Left cardiac atrium (tissue), 4 donors: ENCODE results near the gene GNA12. TPM values are rescaled to one million over a fixed set of nuclear protein-coding genes. Genes with fewer than 3 reads are reported as not detected.
A peak's percentile ranks its signal among the peaks of the same experiment; 100 is the strongest.

ENCODE experiments used
- ATAC-seq, 2 donors: fragments of 200-7000 bp; cut with Tn5 transposase; one replicate each; pipeline ENCODE4 v1.9.1; 2020; ENCODE audit warnings: mild to moderate bottlenecking in 2 of 2, moderate library complexity in 2 of 2
- DNase-seq: peaks from one replicate; pipeline ENCODE4 v3.0.0-alpha.2; 2020
- intact Hi-C, 2 donors: fragments of 100-400 bp; cut with DNase I; formaldehyde crosslinking; loops; one replicate each; pipeline versions ENCODE4 v1.14.1 to v1.15.1; 2022 to 2023
- total RNA-seq, 2 donors: library from RNA; stranded (reverse); fragmentation: NEBNext Ultra II Directional; extraction: Animal tissue kit (Norgen Biotek cat#: 25700); gene quantifications; one replicate each; pipeline ENCODE4 v1.2.1, GENCODE V29; 2021
- donor health status: DM: no; HTN: yes; CAD: no.
- donor health status: DM: no; HTN: yes; CAD: no; lungs with severe emphysema.
- donor health status: DM: yes; HTN: yes; CAD: no.
- donor health status: Dilated cardiomyopathy.

GNA12 gene
- total RNA-seq, 2 donors from 2014 or later, result 47.4 to 52.2 TPM

GRCh38 chr7:2715341-2716231 is 128.5 kb downstream of the GNA12 start:
- intact Hi-C loops, result loop anchor here in 1 of 2 donors (5.0 kb wide), 1 partner anchor 127 kb away; the partner anchor contains the start of gene GNA12
- DNase-seq, result no peak
- peak; percentile 23 to 38 for ATAC-seq

- intact Hi-C loops, result loop anchor here in 1 of 2 donors (5.0 kb wide), 1 partner anchor 128 kb away; the partner anchor contains the start of gene GNA12
- no peak for DNase-seq
- ATAC-seq, result no peak
Measured at GRCh38 chr7:2714636-2715035, 129.5 kb downstream of the GNA12 start.

- DNase-seq, result no peak
- no peak for ATAC-seq
- intact Hi-C loops, result no loop called here
Measured at GRCh38 chr7:2713978-2714377, 130.1 kb downstream of the GNA12 start.

- DNase-seq (peak; percentile 68), ATAC-seq (peak; percentile 51 to 61)
- intact Hi-C loops, result no loop called here
Measured at GRCh38 chr7:2713370-2713769, 130.7 kb downstream of the GNA12 start.

GRCh38 chr7:2711895-2712675 is 132.0 kb downstream of the GNA12 start:
- no peak for DNase-seq
- intact Hi-C loops, result no loop called here
- no peak for ATAC-seq

- DNase-seq (no peak), ATAC-seq (no peak)
- intact Hi-C loops, result no loop called here
Measured at GRCh38 chr7:2710901-2711551, 133.1 kb downstream of the GNA12 start.

- intact Hi-C loops, result no loop called here
- ATAC-seq (no peak), DNase-seq (no peak)
Measured at GRCh38 chr7:2710286-2710655, 133.8 kb downstream of the GNA12 start.

- ATAC-seq (peak; percentile 54 to 60), DNase-seq (peak; percentile 65)
- intact Hi-C loops, result no loop called here
Measured at GRCh38 chr7:2709553-2710285, 134.4 kb downstream of the GNA12 start.

- ATAC-seq (no peak), DNase-seq (no peak)
- intact Hi-C loops, result no loop called here
Measured at GRCh38 chr7:2708547-2709310, 135.4 kb downstream of the GNA12 start.

- intact Hi-C loops, result no loop called here
- DNase-seq (no peak), ATAC-seq (no peak)
Measured at GRCh38 chr7:2708041-2708440, 136.1 kb downstream of the GNA12 start.

GRCh38 chr7:2707481-2707880 is 136.6 kb downstream of the GNA12 start:
- no peak for DNase-seq
- intact Hi-C loops, result no loop called here
- no peak for ATAC-seq

- intact Hi-C loops, result no loop called here
- DNase-seq (no peak), ATAC-seq (no peak)
Measured at GRCh38 chr7:2706685-2707126, 137.4 kb downstream of the GNA12 start.

- DNase-seq (no peak), ATAC-seq (no peak)
- intact Hi-C loops, result no loop called here
Measured at GRCh38 chr7:2705371-2706096, 138.6 kb downstream of the GNA12 start.

- no peak for DNase-seq
- no peak for ATAC-seq
- intact Hi-C loops, result no loop called here
Measured at GRCh38 chr7:2702594-2702957, 141.5 kb downstream of the GNA12 start.

GRCh38 chr7:2701832-2702593 is 142.1 kb downstream of the GNA12 start:
- intact Hi-C loops, result no loop called here
- peak; percentile 51 to 90 for ATAC-seq
- peak; percentile 65 for DNase-seq

- peak in 1 of 2 donors; percentile 5 for ATAC-seq
- no peak for DNase-seq
- intact Hi-C loops, result no loop called here
Measured at GRCh38 chr7:2701424-2701823, 142.7 kb downstream of the GNA12 start.
